ENCODE measurements around the gene SUFU. TPM values are rescaled to one million over a fixed set of nuclear protein-coding genes. Genes with fewer than 3 reads are reported as not detected.

The SUFU gene
- total RNA-seq, 2 experiments from 2014 or later = 8.5 to 8.8 TPM

GRCh38 chr10:102553771-102554170 is 50.0 kb downstream of the SUFU start:
- ChIA-PET POLR2A (interaction anchor here (0.7 to 1.0 kb wide), 2 partner anchors 9 to 36 kb away, joined by 3 read pairs; no protein-coding TSS in a partner anchor), CTCF (interaction anchor here (0.9 to 1.3 kb wide), 2 partner anchors 30 to 51 kb away, joined by 3 read pairs; no protein-coding TSS in a partner anchor)
- Mint-ChIP-seq H3K4me1 (ENCODE audit: low read depth) (peaks cover 3% of the 10 kb centered on the region), H3K4me3 (no peak overlapping the region), H3K27ac (no peak overlapping the region), H3K27me3 (no peaks in the 10 kb centered on the region), H3K36me3 (ENCODE audit: low read depth) (peaks cover 9% of the 10 kb centered on the region), H3K9me3 (no peaks in the 10 kb centered on the region)
- intact Hi-C loops (cut with micrococcal nuclease) = no loop called here
- DNase-seq (no peak), ATAC-seq (no peak)
- TF ChIP-seq CTCF (IDR thresholded peaks at IDR 0.05) = no peak

- ChIA-PET POLR2A (interaction anchor here (0.7 to 1.0 kb wide), 2 partner anchors 9 to 37 kb away, joined by 3 read pairs; no protein-coding TSS in a partner anchor), CTCF (interaction anchor here (0.9 to 1.3 kb wide), 3 partner anchors 29 to 64 kb away, joined by 3 read pairs; no protein-coding TSS in a partner anchor)
- no peak for TF ChIP-seq CTCF (IDR thresholded peaks at IDR 0.05)
- ATAC-seq (no peak), DNase-seq (no peak)
- Mint-ChIP-seq H3K27me3 (no peaks in the 10 kb centered on the region), H3K4me1 (ENCODE audit: low read depth) (peaks cover 3% of the 10 kb centered on the region), H3K4me3 (no peak overlapping the region), H3K9me3 (no peaks in the 10 kb centered on the region), H3K36me3 (ENCODE audit: low read depth) (peaks cover 9% of the 10 kb centered on the region), H3K27ac (no peak overlapping the region)
- intact Hi-C loops (cut with micrococcal nuclease) = no loop called here
Measured at GRCh38 chr10:102554531-102554930, 50.8 kb downstream of the SUFU start.

- CTCF ChIA-PET = interaction anchor here (1.0 kb wide), 1 partner anchor 52 kb away, joined by 3 read pairs; the partner anchor contains the start of gene SUFU
- H3K4me3 Mint-ChIP-seq = no peak overlapping the region
- DNase-seq (no peak), ATAC-seq (no peak)
- peaks cover 3% of the 10 kb centered on the region for H3K4me1 Mint-ChIP-seq (ENCODE audit: low read depth)
- no peak for TF ChIP-seq CTCF (IDR thresholded peaks at IDR 0.05)
- no peaks in the 10 kb centered on the region for H3K27me3 Mint-ChIP-seq
- POLR2A ChIA-PET = no interaction called here
- no peaks in the 10 kb centered on the region for H3K9me3 Mint-ChIP-seq
- H3K27ac Mint-ChIP-seq = no peak overlapping the region
- intact Hi-C loops (cut with micrococcal nuclease) = no loop called here
- H3K36me3 Mint-ChIP-seq (ENCODE audit: low read depth) = peaks cover 4% of the 10 kb centered on the region
Measured at GRCh38 chr10:102555781-102556328, 52.1 kb downstream of the SUFU start.

GRCh38 chr10:102557569-102557968 is 53.8 kb downstream of the SUFU start:
- peaks cover 3% of the 10 kb centered on the region for H3K4me1 Mint-ChIP-seq (ENCODE audit: low read depth)
- no peak overlapping the region for H3K27ac Mint-ChIP-seq
- CTCF ChIA-PET = interaction anchor here (1.4 kb wide), 1 partner anchor 55 kb away, joined by 3 read pairs; no protein-coding TSS in a partner anchor
- peaks cover 1% of the 10 kb centered on the region for H3K36me3 Mint-ChIP-seq (ENCODE audit: low read depth)
- no peak overlapping the region for H3K4me3 Mint-ChIP-seq
- no peak for DNase-seq
- TF ChIP-seq CTCF (IDR thresholded peaks at IDR 0.05) = no peak
- intact Hi-C loops (cut with micrococcal nuclease) = no loop called here
- H3K27me3 Mint-ChIP-seq = no peaks in the 10 kb centered on the region
- no peaks in the 10 kb centered on the region for H3K9me3 Mint-ChIP-seq
- POLR2A ChIA-PET = no interaction called here
- no peak for ATAC-seq

- TF ChIP-seq CTCF (IDR thresholded peaks at IDR 0.05) = no peak
- ATAC-seq = no peak
- POLR2A ChIA-PET = no interaction called here
- Mint-ChIP-seq H3K9me3 (no peaks in the 10 kb centered on the region), H3K36me3 (ENCODE audit: low read depth) (peaks cover 1% of the 10 kb centered on the region), H3K27ac (no peak overlapping the region), H3K27me3 (no peaks in the 10 kb centered on the region), H3K4me3 (no peak overlapping the region), H3K4me1 (ENCODE audit: low read depth) (peaks cover 3% of the 10 kb centered on the region)
- intact Hi-C loops (cut with micrococcal nuclease) = no loop called here
- CTCF ChIA-PET = no interaction called here
- DNase-seq = no peak
Measured at GRCh38 chr10:102559764-102560163, 56.0 kb downstream of the SUFU start.

All from activated CD8-positive, alpha-beta T cell treated with anti-CD3 and anti-CD28 coated beads for 36 hours (primary cell).